T1000 (cell line): ENCODE data around the gene GAMT.

Source experiments
- DNase-seq: peaks from one replicate; lab custom pipeline; 2025; ENCODE audit warnings: mixed read lengths; lab: John Stamatoyannopoulos, UW

The GAMT gene

GRCh38 chr19:1365319-1366269 is 35.7 kb downstream of the GAMT start:
- no peak for DNase-seq

GRCh38 chr19:1364070-1364704 is 37.2 kb downstream of the GAMT start:
- no peak for DNase-seq

GRCh38 chr19:1363599-1363998 is 37.7 kb downstream of the GAMT start:
- no peak for DNase-seq

GRCh38 chr19:1362387-1363257 is 38.7 kb downstream of the GAMT start:
- DNase-seq: no peak

- DNase-seq: no peak
These were observed 39.5 kb downstream of the GAMT start for GRCh38 chr19:1361601-1362386.

- DNase-seq: no peak
These were observed 40.4 kb downstream of the GAMT start for GRCh38 chr19:1360818-1361461.

GRCh38 chr19:1360126-1360817 is 41.1 kb downstream of the GAMT start:
- no peak for DNase-seq

- no peak for DNase-seq
These were observed 43.7 kb downstream of the GAMT start for GRCh38 chr19:1357531-1358109.

GRCh38 chr19:1356508-1356865 is 44.9 kb downstream of the GAMT start:
- DNase-seq: no peak

- DNase-seq: no peak
These were observed 45.5 kb downstream of the GAMT start for GRCh38 chr19:1355568-1356507.

- no peak for DNase-seq
These were observed 46.3 kb downstream of the GAMT start for GRCh38 chr19:1354970-1355567.

- no peak for DNase-seq
These were observed 48.2 kb downstream of the GAMT start for GRCh38 chr19:1353144-1353543.

GRCh38 chr19:1351381-1351851 is 49.9 kb downstream of the GAMT start:
- no peak for DNase-seq

GRCh38 chr19:1350867-1351266 is 50.5 kb downstream of the GAMT start:
- DNase-seq: no peak

GRCh38 chr19:1349211-1349610 is 52.1 kb downstream of the GAMT start:
- no peak for DNase-seq
